Measurements from ENCODE around the gene TTC3.

The TTC3 gene

GRCh38 chr21:37199057-37199924, 126.2 kb downstream of the TTC3 start:
- TF ChIP-seq CTCF (IDR thresholded peaks at IDR 0.05; ENCODE audit: extremely low read depth, missing control alignments), result no peak
- DNase-seq (ENCODE audit: low spot score), result no peak

GRCh38 chr21:37200641-37201480, 127.8 kb downstream of the TTC3 start:
- no peak for TF ChIP-seq CTCF (IDR thresholded peaks at IDR 0.05; ENCODE audit: extremely low read depth, missing control alignments)
- no peak for DNase-seq (ENCODE audit: low spot score)

- DNase-seq (ENCODE audit: low spot score), result no peak
- no peak for TF ChIP-seq CTCF (IDR thresholded peaks at IDR 0.05; ENCODE audit: extremely low read depth, missing control alignments)
Observed at GRCh38 chr21:37202221-37203110, 129.4 kb downstream of the TTC3 start.

GRCh38 chr21:37204580-37204979, 131.5 kb downstream of the TTC3 start:
- DNase-seq (ENCODE audit: low spot score), result no peak
- TF ChIP-seq CTCF (IDR thresholded peaks at IDR 0.05; ENCODE audit: extremely low read depth, missing control alignments), result no peak

GRCh38 chr21:37206496-37206895, 133.4 kb downstream of the TTC3 start:
- no peak for TF ChIP-seq CTCF (IDR thresholded peaks at IDR 0.05; ENCODE audit: extremely low read depth, missing control alignments)
- DNase-seq (ENCODE audit: low spot score), result no peak

- no peak for TF ChIP-seq CTCF (IDR thresholded peaks at IDR 0.05; ENCODE audit: extremely low read depth, missing control alignments)
- peak; percentile 57 for DNase-seq (ENCODE audit: low spot score)
Observed at GRCh38 chr21:37207441-37208009, 134.5 kb downstream of the TTC3 start.

Measured in GM20000 (cell line).